K562 (cell line): ENCODE data around the gene POTEM. TPM values are rescaled to one million over a fixed set of nuclear protein-coding genes. Genes with fewer than 3 reads are reported as not detected.
"Not testable (repeated sequence)": the region's sequence is repeated elsewhere in the genome, so short reads cannot be mapped to it uniquely, and the experiment has no call there.

ENCODE experiments used
- ATAC-seq: fragments of 200-7000 bp; cut with Tn5 transposase; 3 replicates; pipeline ENCODE4 v1.9.1; 2020; ENCODE audit warnings: moderate library complexity
- Bru-seq: library from RNA; stranded (reverse); fragments of 400-500 nt; gene quantifications from one replicate; lab custom pipeline; 2021; lab: Mats Ljungman, UMichigan
- BruChase-seq, 2 experiments: library from RNA; stranded (reverse); fragments of 400-500 nt; gene quantifications; one replicate each; lab custom pipeline; 2021; lab: Mats Ljungman, UMichigan
- BruUV-seq: library from RNA; stranded (reverse); fragments of 400-500 nt; replicated peaks from 2 replicates; lab custom pipeline; 2021; lab: Mats Ljungman, UMichigan
- CTCF ChIA-PET: fragments of 300-600 bp; formaldehyde crosslinking; extraction: SDS; loops from one replicate; lab custom pipeline; 2021; ENCODE audit warnings: low intra/inter-chr PET ratio; lab: Yijun Ruan, JAX
- POLR2A ChIA-PET: fragments of 300-600, 350-650 bp; sonication (Branson Sonifier 250); formaldehyde crosslinking; extraction: SDS; loops from one replicate; lab custom pipeline; 2021; ENCODE audit warnings: antibody characterized with exemption, inconsistent platforms; lab: Yijun Ruan, JAX
- DNase-seq, 4 experiments: peaks; one replicate each; pipeline versions ENCODE4 v3.0.0 to v3.0.0-alpha.2; 2011 to 2018; ENCODE audit warnings: low spot score in 3 of 4, mixed read lengths in 3 of 4; ENCODE audit errors: extremely low read depth in 1 of 4
- FAIRE-seq: peaks from 2 replicates; lab custom pipeline; 2011; peaks lifted over from hg19 to GRCh38; lab: Jason Lieb, UNC
- H2AFZ ChIP-seq: 2 replicates; pipeline ENCODE4 v1.6.0; 2011; ENCODE audit warnings: low read depth, low read length, control low read depth, inconsistent platforms
- H3K27ac ChIP-seq: fragments of 200-600 bp; 3 replicates; pipeline ENCODE4 v1.8.0; 2011; ENCODE audit warnings: low read depth, mild to moderate bottlenecking, control low read depth, inconsistent platforms, low read length, moderate library complexity, mixed read lengths; ENCODE audit errors: extremely low read depth
- H3K27me3 ChIP-seq, 2 experiments: fragments of 300-600 bp in 1 of 2; 2 replicates in 1 of 2; 3 replicates in 1 of 2; pipeline versions ENCODE4 v1.6.0 to v1.8.0; 2011; ENCODE audit warnings: inconsistent platforms in 2 of 2, low read length in 2 of 2, mild to moderate bottlenecking in 1 of 2, mixed read lengths in 1 of 2, moderate library complexity in 1 of 2; ENCODE audit not compliant: control insufficient read depth in 2 of 2, insufficient read depth in 2 of 2
- H3K36me3 ChIP-seq: fragments of 300-600 bp; 3 replicates; pipeline ENCODE4 v1.8.0; 2011; ENCODE audit warnings: mild to moderate bottlenecking, low read length, inconsistent platforms; ENCODE audit not compliant: control insufficient read depth, insufficient read depth
- H3K4me1 ChIP-seq, 2 experiments: fragments of 200-600 bp in 1 of 2; replicated peaks in 1 of 2; 2 replicates in 1 of 2; 3 replicates in 1 of 2; pipeline versions ENCODE4 v1.5.1 to v1.8.0; 2011; ENCODE audit warnings: inconsistent platforms in 2 of 2, low read length in 2 of 2, mild to moderate bottlenecking in 1 of 2, mixed read lengths in 1 of 2, moderate library complexity in 1 of 2; ENCODE audit not compliant: control insufficient read depth in 2 of 2, insufficient read depth in 2 of 2
- H3K4me2 ChIP-seq: 2 replicates; pipeline ENCODE4 v1.6.1; 2011; ENCODE audit warnings: low read length, control low read depth, inconsistent platforms, mixed read lengths; ENCODE audit not compliant: insufficient read depth
- H3K4me3 ChIP-seq: fragments of 200-600 bp; sonication (generic), shearing (Covaris generic); 2 replicates; pipeline ENCODE4 v1.5.1; 2016; ENCODE audit warnings: control low read depth, inconsistent platforms
- H3K79me2 ChIP-seq: fragments of 200-600 bp; 3 replicates; pipeline ENCODE4 v1.8.0; 2011; ENCODE audit warnings: low read length, inconsistent platforms; ENCODE audit not compliant: control insufficient read depth, insufficient read depth
- H3K9ac ChIP-seq, 2 experiments: 2 replicates each; pipeline versions ENCODE4 v1.6.0 to v1.6.1; 2011; ENCODE audit warnings: low read depth in 2 of 2, low read length in 2 of 2, control low read depth in 1 of 2, inconsistent platforms in 1 of 2, mild to moderate bottlenecking in 1 of 2, mixed read lengths in 1 of 2; ENCODE audit not compliant: insufficient read depth in 1 of 2
- H3K9me1 ChIP-seq: one replicate; pipeline ENCODE4 v1.6.0; 2011; ENCODE audit warnings: inconsistent platforms, mild to moderate bottlenecking, low read length, moderate library complexity; ENCODE audit not compliant: control insufficient read depth, insufficient read depth
- H3K9me3 ChIP-seq: replicated peaks from 2 replicates; pipeline ENCODE4 v1.5.1; 2011; ENCODE audit warnings: low read depth, low read length, inconsistent platforms; ENCODE audit not compliant: control insufficient read depth, insufficient read depth
- H4K20me1 ChIP-seq: replicated peaks from 2 replicates; pipeline ENCODE4 v1.6.1; 2011; ENCODE audit warnings: low read length, inconsistent platforms, mixed read lengths; ENCODE audit not compliant: control insufficient read depth, insufficient read depth
- WGBS: fragments of 100-300 bp; shearing (Covaris generic); methylation state at CpG from one replicate; pipeline ENCODE4 v1.1.6; 2016; ENCODE audit warnings: low coverage, mixed read lengths; ENCODE audit not compliant: insufficient coverage; ENCODE audit errors: missing lambda C conversion rate; 5-methylcytosine and 5-hydroxymethylcytosine counted together
- in situ Hi-C: fragments of 300-500 bp; cut with MboI; formaldehyde crosslinking; loops from 4 replicates; pipeline ENCODE4 v1.15.0; 2018; ENCODE audit warnings: inconsistent platforms, mixed read lengths
- intact Hi-C: fragments of 100-400 bp; cut with micrococcal nuclease; formaldehyde crosslinking; loops from 2 replicates; pipeline ENCODE4 v1.14.2; 2022
- long read RNA-seq, 3 experiments: library from polyadenylated mRNA in 2 of 3; library from RNA in 1 of 3; unstranded in 2 of 3; stranded (forward) in 1 of 3; transcript quantifications; one replicate each; pipeline ENCODE4 v2.0.0, GENCODE V29; 2019 to 2022
- polyA minus RNA-seq, 3 experiments: library from RNA; depleted of rRNA, polyadenylated mRNA; stranded (reverse); fragments of >200 nt; gene quantifications; 2 replicates each; pipeline ENCODE4 v1.2.3, GENCODE V29; 2011
- polyA plus RNA-seq, 8 experiments: library from polyadenylated mRNA; depleted of rRNA in 4 of 8; stranded (reverse) in 5 of 8; unstranded in 3 of 8; fragments of >200 nt; fragmentation: Nextera tagmentation in 2 of 8; fragmentation: Illumina TruSeq in 1 of 8; extraction: Ambion mirVana in 2 of 8; extraction: Trizol in 1 of 8; gene quantifications; 2 replicates each; pipeline versions ENCODE4 v1.2.1 to v1.2.3, GENCODE V29; 2011 to 2014; ENCODE audit warnings: inconsistent platforms in 1 of 8, missing spikeins in 1 of 8
- total RNA-seq, 7 experiments: library from RNA; depleted of rRNA in 6 of 7; stranded (reverse); fragments of >200 nt in 6 of 7; fragmentation: Illumina TruSeq in 2 of 7; extraction: Trizol in 2 of 7; gene quantifications; 2 replicates each; pipeline versions ENCODE4 v1.2.1 to v1.2.3, GENCODE V29; 2011 to 2021; ENCODE audit warnings: low replicate concordance in 1 of 7

The POTEM gene
- total RNA-seq (2011; cell fraction: chromatin; rRNA removed; ENCODE audit: low replicate concordance): not detected in 2 replicates
- total RNA-seq (2011; cell fraction: nucleolus; rRNA removed): not detected in 2 replicates
- total RNA-seq (2011; cell fraction: nucleoplasm; rRNA removed): not detected in 2 replicates
- not detected in 2 replicates for total RNA-seq (2014; rRNA removed)
- total RNA-seq (2014; rRNA removed; fragmentation: Illumina TruSeq; extraction: Trizol): not detected in 2 replicates
- total RNA-seq (2015; rRNA removed; fragmentation: Illumina TruSeq; extraction: Trizol): not detected in 2 replicates
- not detected in 2 replicates for total RNA-seq (2021)
- not detected in 2 replicates for polyA plus RNA-seq (2011; rRNA removed)
- polyA plus RNA-seq (2011; cell fraction: cytosol; rRNA removed): not detected in 2 replicates
- not detected in 2 replicates for polyA plus RNA-seq (2011; cell fraction: nucleus; rRNA removed)
- polyA plus RNA-seq (2012): not detected in 2 replicates
- polyA plus RNA-seq (2014; fragmentation: Illumina TruSeq; extraction: Trizol): not detected in 2 replicates
- not detected for polyA plus RNA-seq (2014; fragmentation: Nextera tagmentation; extraction: Ambion mirVana)
- polyA plus RNA-seq (2014; rRNA removed): not detected in 2 replicates
- polyA minus RNA-seq (2011; rRNA and poly(A)+ RNA removed): not detected in 2 replicates
- polyA minus RNA-seq (2011; cell fraction: cytosol; rRNA and poly(A)+ RNA removed): not detected in 2 replicates
- not detected in 2 replicates for polyA minus RNA-seq (2011; cell fraction: nucleus; rRNA and poly(A)+ RNA removed)
- not detected for Bru-seq, nascent RNA
- not detected for BruChase-seq, experiment 1, labeled RNA remaining after a 2-hour chase
- BruChase-seq, experiment 2, labeled RNA remaining after a 6-hour chase: percentile 3 among the genes with signal in this experiment
- long read RNA-seq, experiment 1: 0 reads
- long read RNA-seq, experiment 2: 0 reads
- long read RNA-seq, experiment 3: 0 reads

DNA sequence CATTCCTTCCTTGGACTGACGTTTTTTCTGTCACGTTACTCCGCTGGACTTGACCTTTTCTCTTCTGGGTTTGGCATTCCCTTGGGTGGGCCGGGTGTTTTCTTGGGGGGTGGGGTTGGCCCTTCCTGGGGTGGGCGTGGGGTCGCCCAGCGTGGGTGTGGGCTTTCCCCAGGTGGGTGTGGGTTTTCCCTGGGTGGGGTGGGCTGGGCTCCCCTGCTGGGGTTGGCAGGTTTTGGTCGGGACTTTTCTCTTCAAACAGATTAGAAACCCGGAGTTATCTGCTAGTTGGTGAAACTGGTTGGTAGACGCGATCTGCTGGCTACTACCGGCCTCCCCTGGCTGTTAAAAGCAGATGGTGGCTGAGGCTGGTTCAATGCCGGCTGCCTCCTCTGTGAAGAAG is at the start of gene POTEM:
TSS of gene POTEM (plus strand) at position 301 of the 400 bp plus-strand sequence. CDS start at position 353, 52 bp downstream.
- FAIRE-seq, in situ Hi-C loops, H3K9me3 ChIP-seq: not testable (repeated sequence)

GRCh38 chr14:18918345-18918744 is 48.9 kb upstream of the POTEM start:
- WGBS: 2% methylated on average over 3 of the region's 8 CpGs
- H3K9me3 ChIP-seq, H3K36me3 ChIP-seq, in situ Hi-C loops, intact Hi-C loops, H3K4me3 ChIP-seq, H2AFZ ChIP-seq, H3K27me3 ChIP-seq, POLR2A ChIA-PET, H3K27ac ChIP-seq, H3K4me2 ChIP-seq, ATAC-seq, H3K79me2 ChIP-seq, FAIRE-seq, H4K20me1 ChIP-seq, H3K4me1 ChIP-seq, H3K9ac ChIP-seq, DNase-seq, CTCF ChIA-PET, BruUV-seq, H3K9me1 ChIP-seq: not testable (repeated sequence)

More for the DNA sequence above, at the start of gene POTEM:
- H4K20me1 ChIP-seq, H3K4me2 ChIP-seq, H3K9ac ChIP-seq, H3K9me1 ChIP-seq, H3K27me3 ChIP-seq, H3K36me3 ChIP-seq, POLR2A ChIA-PET, H2AFZ ChIP-seq, H3K4me3 ChIP-seq, ATAC-seq, H3K79me2 ChIP-seq, CTCF ChIA-PET, H3K4me1 ChIP-seq, DNase-seq, intact Hi-C loops, H3K27ac ChIP-seq, BruUV-seq: not testable (repeated sequence)
- WGBS: no CpG with 5 or more reads among the region's 13 CpGs

DNA sequence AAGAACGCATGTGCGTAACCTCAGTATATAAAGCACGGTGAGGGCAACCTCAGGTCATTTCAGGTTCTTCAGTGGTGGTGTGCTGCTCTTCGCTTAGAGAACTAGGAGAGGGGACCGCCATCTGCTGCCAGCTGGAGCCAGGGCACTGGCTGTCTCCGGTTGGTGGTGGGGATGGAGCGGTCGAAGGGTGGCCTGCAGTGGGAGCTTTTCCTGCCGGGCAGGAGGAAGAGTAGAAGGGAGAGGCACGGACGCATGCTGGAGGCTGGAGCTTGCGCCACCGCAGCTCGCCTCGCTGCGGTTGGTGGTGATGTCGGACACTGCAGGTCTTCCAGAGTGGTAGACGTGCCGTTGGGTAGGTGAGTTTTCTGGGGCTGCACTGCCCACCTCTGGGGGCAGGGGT is 47.2 kb upstream of the POTEM start:
- CTCF ChIA-PET, H3K9ac ChIP-seq: not testable (repeated sequence)
- WGBS: no CpG with 5 or more reads among the region's 19 CpGs

More for the DNA sequence above, 47.2 kb upstream of the POTEM start:
- peak; percentile 59 for ATAC-seq
- FAIRE-seq, H3K4me2 ChIP-seq, H3K9me1 ChIP-seq, BruUV-seq, H2AFZ ChIP-seq, H3K27ac ChIP-seq, intact Hi-C loops, H3K9me3 ChIP-seq, H3K4me3 ChIP-seq, in situ Hi-C loops, H3K27me3 ChIP-seq, POLR2A ChIA-PET, H4K20me1 ChIP-seq, H3K79me2 ChIP-seq, H3K4me1 ChIP-seq, DNase-seq, H3K36me3 ChIP-seq: not testable (repeated sequence)
